ENCODE data around the gene GBP2.
"Not testable (repeated sequence)": the region's sequence is repeated elsewhere in the genome, so short reads cannot be mapped to it uniquely, and the experiment has no call there.

GRCh38 chr1:89080068-89080467, 45.8 kb downstream of the GBP2 start:
- TF ChIP-seq POLR2A, CTCF (IDR thresholded peaks at IDR 0.05): not testable (repeated sequence)

All from vagina (tissue), 2 donors.